Hepatocyte (in vitro differentiated cells): ENCODE data around the gene NRG3. TPM values are rescaled to one million over a fixed set of nuclear protein-coding genes. Genes with fewer than 3 reads are reported as not detected.

Experiments used
- DNase-seq: peaks from one replicate; pipeline ENCODE4 v3.0.0-alpha.2; 2016; ENCODE audit warnings: low spot score
- H2AFZ ChIP-seq: fragments of 200-600 bp; sonication (generic); 2 replicates; pipeline ENCODE4 v1.6.0; 2016; ENCODE audit warnings: antibody characterized with exemption, mild to moderate bottlenecking
- H3K27ac ChIP-seq: fragments of 200-600 bp; sonication (generic); 2 replicates; pipeline ENCODE4 v1.5.1; 2016; ENCODE audit warnings: mild to moderate bottlenecking
- H3K27me3 ChIP-seq: fragments of 200-600 bp; sonication (generic); 2 replicates; pipeline ENCODE4 v1.6.1; 2016
- H3K36me3 ChIP-seq: fragments of 200-600 bp; sonication (generic); replicated peaks from 2 replicates; pipeline ENCODE4 v1.5.1; 2016; ENCODE audit warnings: low read depth; ENCODE audit not compliant: insufficient read depth
- H3K4me1 ChIP-seq: fragments of 200-600 bp; sonication (generic); 2 replicates; pipeline ENCODE4 v1.5.1; 2016; ENCODE audit warnings: mild to moderate bottlenecking, moderate library complexity; ENCODE audit not compliant: insufficient read depth
- H3K4me2 ChIP-seq: fragments of 200-600 bp; sonication (generic); 2 replicates; pipeline ENCODE4 v1.6.0; 2016
- H3K4me3 ChIP-seq: fragments of 200-600 bp; sonication (generic); 2 replicates; pipeline ENCODE4 v1.5.1; 2016; ENCODE audit warnings: mild to moderate bottlenecking
- H3K79me2 ChIP-seq: fragments of 200-600 bp; sonication (generic); 2 replicates; pipeline ENCODE4 v1.6.0; 2017; ENCODE audit warnings: mild to moderate bottlenecking
- H3K9me2 ChIP-seq: fragments of 200-600 bp; sonication (generic); replicated peaks from 2 replicates; pipeline ENCODE4 v1.6.0; 2017; ENCODE audit warnings: mild to moderate bottlenecking; ENCODE audit not compliant: insufficient read depth
- H3K9me3 ChIP-seq: fragments of 200-600 bp; sonication (generic); 2 replicates; pipeline ENCODE4 v1.5.1; 2016; ENCODE audit warnings: low read depth, mild to moderate bottlenecking
- H4K20me1 ChIP-seq: fragments of 200-600 bp; sonication (generic); 2 replicates; pipeline ENCODE4 v1.6.0; 2016; ENCODE audit warnings: mild to moderate bottlenecking; ENCODE audit not compliant: insufficient read depth, poor library complexity, severe bottlenecking
- CTCF ChIP-seq: fragments of 200-600 bp; sonication (generic); IDR thresholded peaks from 2 replicates; pipeline ENCODE4 v1.5.1; 2016; ENCODE audit warnings: antibody characterized with exemption, mild to moderate bottlenecking; ENCODE audit not compliant: poor library complexity
- EZH2 ChIP-seq: fragments of 200-600 bp; sonication (generic); IDR thresholded peaks from 2 replicates; pipeline ENCODE4 v1.6.1; 2016; ENCODE audit warnings: antibody characterized with exemption, mild to moderate bottlenecking, borderline replicate concordance
- EZH2phosphoT487 ChIP-seq: fragments of 200-600 bp; sonication (generic); IDR thresholded peaks from one replicate; pipeline ENCODE4 v1.6.1; 2018; ENCODE audit warnings: antibody characterized with exemption, mild to moderate bottlenecking, low read depth, moderate library complexity; ENCODE audit not compliant: unreplicated experiment, severe bottlenecking
- WGBS: methylation state at CpG from one replicate; pipeline ENCODE4 v1.1.6; 2016; ENCODE audit warnings: low lambda C conversion rate; ENCODE audit errors: missing lambda C conversion rate; 5-methylcytosine and 5-hydroxymethylcytosine counted together
- polyA plus RNA-seq: library from polyadenylated mRNA; unstranded; fragments of >200 nt; fragmentation: Nextera tagmentation; extraction: Ambion mirVana; gene quantifications from 2 replicates; pipeline ENCODE4 v1.2.1, GENCODE V29; 2016
- total RNA-seq: library from RNA; depleted of rRNA; stranded (reverse); fragments of >200 nt; gene quantifications from 2 replicates; pipeline ENCODE4 v1.2.3, GENCODE V29; 2014

The NRG3 gene
- total and polyA plus RNA-seq, 2 experiments from 2014 or later = 0.57 to 2.0 TPM

GRCh38 chr10:82377608-82378007, 502.6 kb downstream of the NRG3 start:
- Histone ChIP-seq H3K9me2 (no peaks in the 10 kb centered on the region), H4K20me1 (no peaks in the 10 kb centered on the region), H3K4me2 (no peak overlapping the region), H3K4me1 (no peaks in the 10 kb centered on the region), H3K9me3 (no peaks in the 10 kb centered on the region), H3K4me3 (no peak overlapping the region), H3K27ac (no peak overlapping the region), H2AFZ (no peak overlapping the region), H3K36me3 (no peaks in the 10 kb centered on the region), H3K79me2 (no peaks in the 10 kb centered on the region), H3K27me3 (no peaks in the 10 kb centered on the region)
- 57% methylated on average over 4 of the region's 4 CpGs for WGBS
- peak; percentile 20 for DNase-seq
- TF ChIP-seq CTCF (peak; percentile 42), EZH2phosphoT487 (no peak), EZH2 (no peak)

GRCh38 chr10:82378146-82378545, 503.2 kb downstream of the NRG3 start:
- H3K4me3 ChIP-seq = no peak overlapping the region
- H3K27me3 ChIP-seq = no peaks in the 10 kb centered on the region
- peak; percentile 81 for DNase-seq
- no peak overlapping the region for H2AFZ ChIP-seq
- no peaks in the 10 kb centered on the region for H3K9me3 ChIP-seq
- no peaks in the 10 kb centered on the region for H3K4me1 ChIP-seq
- no peak overlapping the region for H3K27ac ChIP-seq
- H3K36me3 ChIP-seq = no peaks in the 10 kb centered on the region
- H3K9me2 ChIP-seq = no peaks in the 10 kb centered on the region
- no peaks in the 10 kb centered on the region for H4K20me1 ChIP-seq
- H3K79me2 ChIP-seq = no peaks in the 10 kb centered on the region
- no peak overlapping the region for H3K4me2 ChIP-seq
- TF ChIP-seq EZH2phosphoT487 (no peak), EZH2 (no peak), CTCF (no peak)
- 36% methylated on average over 2 of the region's 2 CpGs for WGBS

- H3K4me2 ChIP-seq = no peak overlapping the region
- H3K79me2 ChIP-seq = no peaks in the 10 kb centered on the region
- H3K27ac ChIP-seq = no peak overlapping the region
- no peak overlapping the region for H2AFZ ChIP-seq
- DNase-seq = no peak
- no peaks in the 10 kb centered on the region for H3K4me1 ChIP-seq
- H3K27me3 ChIP-seq = no peaks in the 10 kb centered on the region
- H3K36me3 ChIP-seq = no peaks in the 10 kb centered on the region
- TF ChIP-seq EZH2 = no peak
- no peak for TF ChIP-seq CTCF
- TF ChIP-seq EZH2phosphoT487 = no peak
- no peaks in the 10 kb centered on the region for H4K20me1 ChIP-seq
- H3K4me3 ChIP-seq = no peak overlapping the region
- H3K9me2 ChIP-seq = no peaks in the 10 kb centered on the region
- H3K9me3 ChIP-seq = no peaks in the 10 kb centered on the region
These were observed 508.4 kb downstream of the NRG3 start for GRCh38 chr10:82383350-82383749.
